Astrocyte of the spinal cord (primary cell): ENCODE results near the gene CCR9.

Source experiments
- DNase-seq: peaks from one replicate; pipeline ENCODE4 v3.0.0; 2011; ENCODE audit warnings: low read depth, low spot score
- H3K4me3 ChIP-seq: 2 replicates; pipeline ENCODE4 v1.5.1; 2011; ENCODE audit warnings: low read depth, mild to moderate bottlenecking, low read length, moderate library complexity
- in situ Hi-C: cut with HindIII; loops from 2 replicates; pipeline ENCODE4 v1.10.0; 2017; ENCODE audit warnings: low sequenced_read_pairs
- TF ChIP-seq, protein P1 (sequence below): IDR thresholded peaks from 2 replicates; pipeline ENCODE4 v1.5.1; 2012; ENCODE audit warnings: low read depth, mild to moderate bottlenecking, low read length, inconsistent platforms

Gene CCR9, protein sequence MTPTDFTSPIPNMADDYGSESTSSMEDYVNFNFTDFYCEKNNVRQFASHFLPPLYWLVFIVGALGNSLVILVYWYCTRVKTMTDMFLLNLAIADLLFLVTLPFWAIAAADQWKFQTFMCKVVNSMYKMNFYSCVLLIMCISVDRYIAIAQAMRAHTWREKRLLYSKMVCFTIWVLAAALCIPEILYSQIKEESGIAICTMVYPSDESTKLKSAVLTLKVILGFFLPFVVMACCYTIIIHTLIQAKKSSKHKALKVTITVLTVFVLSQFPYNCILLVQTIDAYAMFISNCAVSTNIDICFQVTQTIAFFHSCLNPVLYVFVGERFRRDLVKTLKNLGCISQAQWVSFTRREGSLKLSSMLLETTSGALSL

DNA sequence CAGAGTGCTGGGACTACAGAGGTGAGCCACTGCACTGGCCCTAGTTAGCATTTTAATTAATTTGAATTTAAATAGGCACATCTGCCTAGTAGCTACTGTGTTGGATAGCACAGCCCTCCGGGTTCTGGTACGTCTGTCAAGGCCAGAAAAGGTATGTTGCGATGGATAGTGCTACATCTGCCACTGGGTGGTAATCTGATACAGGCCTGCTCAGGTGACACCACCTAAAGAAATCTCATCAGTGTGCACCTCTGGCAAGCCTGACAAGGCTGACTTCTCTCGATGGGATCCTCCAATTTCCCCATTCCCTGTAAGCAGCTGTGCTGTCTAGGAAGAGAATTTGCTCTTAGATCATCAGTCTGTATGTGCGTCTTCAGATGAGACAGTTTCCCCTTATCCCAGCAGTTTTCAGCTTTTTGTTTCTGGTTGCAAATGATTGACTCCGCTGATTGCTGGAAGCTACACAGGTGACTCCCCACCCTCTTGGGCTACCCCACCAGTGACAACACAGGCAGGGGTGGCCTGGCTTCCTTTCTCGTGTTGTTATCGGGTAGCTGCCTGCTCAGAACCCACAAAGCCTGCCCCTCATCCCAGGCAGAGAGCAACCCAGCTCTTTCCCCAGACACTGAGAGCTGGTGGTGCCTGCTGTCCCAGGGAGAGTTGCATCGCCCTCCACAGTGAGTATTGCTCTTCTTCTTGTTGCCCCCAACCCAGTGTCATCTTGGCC is at the start of gene CCR9:
TSS of gene CCR9 (plus strand) at position 565 of the 727 bp plus-strand sequence. CDS start 8,391 bp downstream, outside the sequence.
- DNase-seq, result no peak
- H3K4me3 ChIP-seq, result no peak within 1 kb of the TSS
- in situ Hi-C loops, result no loop called here
- TF ChIP-seq, protein P1, sequence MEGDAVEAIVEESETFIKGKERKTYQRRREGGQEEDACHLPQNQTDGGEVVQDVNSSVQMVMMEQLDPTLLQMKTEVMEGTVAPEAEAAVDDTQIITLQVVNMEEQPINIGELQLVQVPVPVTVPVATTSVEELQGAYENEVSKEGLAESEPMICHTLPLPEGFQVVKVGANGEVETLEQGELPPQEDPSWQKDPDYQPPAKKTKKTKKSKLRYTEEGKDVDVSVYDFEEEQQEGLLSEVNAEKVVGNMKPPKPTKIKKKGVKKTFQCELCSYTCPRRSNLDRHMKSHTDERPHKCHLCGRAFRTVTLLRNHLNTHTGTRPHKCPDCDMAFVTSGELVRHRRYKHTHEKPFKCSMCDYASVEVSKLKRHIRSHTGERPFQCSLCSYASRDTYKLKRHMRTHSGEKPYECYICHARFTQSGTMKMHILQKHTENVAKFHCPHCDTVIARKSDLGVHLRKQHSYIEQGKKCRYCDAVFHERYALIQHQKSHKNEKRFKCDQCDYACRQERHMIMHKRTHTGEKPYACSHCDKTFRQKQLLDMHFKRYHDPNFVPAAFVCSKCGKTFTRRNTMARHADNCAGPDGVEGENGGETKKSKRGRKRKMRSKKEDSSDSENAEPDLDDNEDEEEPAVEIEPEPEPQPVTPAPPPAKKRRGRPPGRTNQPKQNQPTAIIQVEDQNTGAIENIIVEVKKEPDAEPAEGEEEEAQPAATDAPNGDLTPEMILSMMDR, result no peak

DNA sequence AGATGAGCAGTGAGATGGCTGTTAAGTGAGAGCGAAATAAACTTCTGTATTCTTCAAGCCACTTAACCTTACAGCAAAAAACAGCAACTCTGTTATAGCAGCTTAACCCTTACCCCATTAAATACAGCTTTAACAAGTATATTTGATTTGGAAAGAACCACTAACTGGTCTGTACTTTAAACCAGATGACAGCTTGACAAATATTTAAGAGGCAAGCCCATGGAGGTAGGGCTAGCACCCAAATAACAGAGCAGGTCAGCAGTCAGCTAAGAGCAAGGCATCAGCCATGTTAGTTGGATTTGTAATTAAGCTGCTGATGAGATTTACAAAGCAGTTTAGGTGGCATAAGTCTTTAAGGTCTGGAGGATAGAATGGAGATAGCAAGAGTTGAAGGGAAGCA is 47.9 kb upstream of the CCR9 start:
- no peak for DNase-seq
- no peak overlapping the region for H3K4me3 ChIP-seq
- TF ChIP-seq, protein P1, result no peak
- in situ Hi-C loops, result no loop called here

DNA sequence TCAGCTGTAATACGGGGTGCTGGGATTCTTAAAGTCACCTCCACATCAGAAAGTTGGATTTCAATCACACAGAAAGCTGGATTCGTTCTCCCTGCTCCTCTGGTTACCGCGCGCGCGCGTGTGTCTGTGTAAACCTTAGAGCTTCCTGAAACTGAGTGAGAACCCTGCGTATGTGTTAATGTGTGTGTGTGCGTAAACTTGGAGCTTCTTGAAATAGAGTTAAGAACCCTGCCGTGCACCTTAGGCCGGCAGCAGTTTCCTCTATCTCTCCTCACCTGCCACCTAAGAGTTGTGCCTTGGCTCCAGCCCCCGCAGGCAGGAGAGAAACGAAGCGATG is 45.0 kb upstream of the CCR9 start:
- DNase-seq, result peak; percentile 20
- H3K4me3 ChIP-seq, result peak overlapping the region; percentile 79
- in situ Hi-C loops, result no loop called here
- TF ChIP-seq, protein P1, result no peak

DNA sequence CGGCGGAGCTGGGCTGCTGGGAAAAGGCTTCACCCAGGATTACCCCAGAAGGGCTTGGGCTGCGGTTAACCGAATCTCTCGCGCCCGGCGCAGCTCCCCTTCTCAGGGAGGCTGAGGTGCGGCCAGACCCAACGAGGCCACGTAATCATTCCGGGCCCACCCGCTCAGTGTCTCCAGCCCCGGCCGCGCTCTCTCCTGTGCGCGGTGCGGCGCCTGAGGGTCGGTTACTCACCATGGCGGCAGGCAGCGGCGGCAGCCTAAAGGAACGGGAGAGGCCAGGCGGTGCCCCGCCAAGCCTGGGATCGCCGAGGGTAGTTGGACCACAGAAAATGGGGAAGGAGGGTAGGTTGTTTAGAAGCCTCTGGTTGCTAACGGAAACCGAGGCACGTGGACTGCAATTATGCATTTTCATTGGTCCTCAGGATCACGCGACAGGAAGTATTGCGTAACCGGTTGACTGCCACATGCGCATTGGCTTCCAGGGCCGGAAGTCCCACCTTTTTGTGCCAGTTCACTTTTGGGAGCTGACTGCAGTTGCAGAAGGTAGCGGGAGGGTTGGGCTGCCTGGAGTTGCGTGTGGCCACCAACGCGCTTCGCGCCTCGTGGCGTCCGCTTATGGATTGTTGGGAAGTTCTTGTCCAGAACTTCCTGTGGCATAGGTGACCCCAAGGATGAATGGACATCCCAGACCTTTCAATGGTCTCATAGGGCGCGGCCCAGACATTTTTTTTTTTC is 44.4 kb upstream of the CCR9 start, which contains the start of gene LZTFL1:
TSS of gene LZTFL1 (minus strand) at position 363 of the 735 bp plus-strand sequence. CDS start at position 235, 128 bp downstream.
- peak; percentile 97 for DNase-seq
- TF ChIP-seq, protein P1, result no peak
- H3K4me3 ChIP-seq, result peak within 1 kb of the TSS; percentile 79
- in situ Hi-C loops, result no loop called here

DNA sequence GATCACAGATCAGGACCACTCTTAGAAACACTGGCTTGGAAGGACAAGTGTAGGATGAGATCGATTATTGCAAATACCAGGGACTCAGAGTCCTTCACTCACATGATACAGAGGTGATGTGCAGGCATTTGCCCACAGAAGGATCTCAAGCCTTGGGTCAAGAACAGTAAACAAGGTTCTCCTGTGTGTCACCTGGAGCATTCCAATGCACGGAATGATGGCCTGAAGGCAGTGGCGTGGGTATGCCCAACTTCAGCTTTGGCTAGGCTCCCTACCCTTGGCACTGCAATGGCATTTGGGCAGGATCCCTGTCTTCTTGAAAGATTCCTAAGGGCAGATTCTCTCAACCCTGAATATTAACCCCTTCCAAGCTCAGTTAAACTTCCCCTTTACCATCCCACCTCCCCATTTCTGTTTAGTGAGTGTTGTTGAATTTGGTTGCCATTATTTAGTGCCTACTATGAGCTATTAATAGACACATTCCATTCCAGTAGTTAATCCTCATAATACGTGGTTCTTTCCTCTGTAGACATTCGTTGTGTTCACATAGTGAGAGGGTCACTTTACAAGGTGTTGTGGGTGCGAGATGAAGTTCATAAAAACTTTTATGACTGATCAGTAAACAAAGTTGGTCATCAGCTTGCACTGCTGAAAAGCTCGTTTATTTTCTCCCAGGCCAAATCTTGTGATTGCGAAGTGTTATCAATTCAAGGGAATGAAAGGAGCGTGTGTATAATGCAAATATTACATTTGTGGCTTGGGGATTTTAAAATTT is 43.3 kb upstream of the CCR9 start:
- DNase-seq, result no peak
- no peak overlapping the region for H3K4me3 ChIP-seq
- in situ Hi-C loops, result no loop called here

More for the DNA sequence above, 43.3 kb upstream of the CCR9 start:
- TF ChIP-seq, protein P1, result no peak
